Choroid plexus epithelial cell (primary cell): ENCODE data around the gene RAPGEF5.

Experiments
- DNase-seq: peaks from one replicate; pipeline ENCODE4 v3.0.0-alpha.2; 2010; ENCODE audit warnings: low read depth
- H3K4me3 ChIP-seq: 2 replicates; pipeline ENCODE4 v1.5.1; 2011; ENCODE audit warnings: low read depth, mild to moderate bottlenecking, control low read depth, low read length, moderate library complexity
- TF ChIP-seq, protein P1 (sequence below): conservative IDR thresholded peaks from 2 replicates; pipeline ENCODE4 v1.5.1; 2011; ENCODE audit warnings: low read depth, mild to moderate bottlenecking, control low read depth, inconsistent platforms, low read length, moderate library complexity

The RAPGEF5 gene

DNA sequence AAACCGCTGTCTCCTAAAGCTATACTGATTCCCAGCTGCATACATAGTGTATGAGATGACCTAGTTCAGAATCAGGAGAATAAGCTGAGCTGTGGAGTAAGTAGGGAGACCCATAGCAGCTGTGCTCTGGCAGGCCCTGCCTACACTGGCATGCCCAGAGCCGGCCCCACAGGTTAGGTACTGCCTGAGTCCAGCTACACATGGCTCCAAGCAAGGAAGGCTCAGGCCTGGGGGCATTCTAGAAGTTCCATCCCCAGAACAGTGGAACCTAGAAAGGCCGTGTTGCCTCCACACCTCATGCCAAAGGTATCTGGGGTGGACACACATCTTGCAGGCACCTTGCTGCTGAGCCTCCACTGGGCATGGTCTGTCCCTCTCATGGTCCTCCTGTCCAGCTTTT, 215.6 kb downstream of the RAPGEF5 start:
- TF ChIP-seq, protein P1, sequence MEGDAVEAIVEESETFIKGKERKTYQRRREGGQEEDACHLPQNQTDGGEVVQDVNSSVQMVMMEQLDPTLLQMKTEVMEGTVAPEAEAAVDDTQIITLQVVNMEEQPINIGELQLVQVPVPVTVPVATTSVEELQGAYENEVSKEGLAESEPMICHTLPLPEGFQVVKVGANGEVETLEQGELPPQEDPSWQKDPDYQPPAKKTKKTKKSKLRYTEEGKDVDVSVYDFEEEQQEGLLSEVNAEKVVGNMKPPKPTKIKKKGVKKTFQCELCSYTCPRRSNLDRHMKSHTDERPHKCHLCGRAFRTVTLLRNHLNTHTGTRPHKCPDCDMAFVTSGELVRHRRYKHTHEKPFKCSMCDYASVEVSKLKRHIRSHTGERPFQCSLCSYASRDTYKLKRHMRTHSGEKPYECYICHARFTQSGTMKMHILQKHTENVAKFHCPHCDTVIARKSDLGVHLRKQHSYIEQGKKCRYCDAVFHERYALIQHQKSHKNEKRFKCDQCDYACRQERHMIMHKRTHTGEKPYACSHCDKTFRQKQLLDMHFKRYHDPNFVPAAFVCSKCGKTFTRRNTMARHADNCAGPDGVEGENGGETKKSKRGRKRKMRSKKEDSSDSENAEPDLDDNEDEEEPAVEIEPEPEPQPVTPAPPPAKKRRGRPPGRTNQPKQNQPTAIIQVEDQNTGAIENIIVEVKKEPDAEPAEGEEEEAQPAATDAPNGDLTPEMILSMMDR = no peak
- no peak for DNase-seq
- no peak overlapping the region for H3K4me3 ChIP-seq

DNA sequence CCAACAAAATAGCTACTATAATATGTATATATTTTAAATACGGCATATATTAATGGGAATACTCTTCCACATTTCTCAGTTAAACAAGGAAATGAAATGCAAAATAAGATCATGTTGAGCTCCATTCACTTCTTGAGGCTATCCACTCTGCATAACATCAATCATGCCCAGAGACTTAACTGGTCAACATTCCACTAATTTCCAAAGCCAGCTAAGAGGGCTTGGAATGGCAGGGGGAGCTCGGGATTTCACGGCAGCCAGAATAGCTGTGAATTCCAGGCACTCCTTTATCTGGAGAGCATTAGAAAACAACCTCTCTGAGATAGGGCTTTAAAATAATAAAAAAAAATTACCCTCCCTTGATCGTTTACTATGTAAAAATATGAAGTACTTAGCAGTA, 216.4 kb downstream of the RAPGEF5 start:
- no peak for DNase-seq
- TF ChIP-seq, protein P1 = no peak
- H3K4me3 ChIP-seq = no peak overlapping the region

DNA sequence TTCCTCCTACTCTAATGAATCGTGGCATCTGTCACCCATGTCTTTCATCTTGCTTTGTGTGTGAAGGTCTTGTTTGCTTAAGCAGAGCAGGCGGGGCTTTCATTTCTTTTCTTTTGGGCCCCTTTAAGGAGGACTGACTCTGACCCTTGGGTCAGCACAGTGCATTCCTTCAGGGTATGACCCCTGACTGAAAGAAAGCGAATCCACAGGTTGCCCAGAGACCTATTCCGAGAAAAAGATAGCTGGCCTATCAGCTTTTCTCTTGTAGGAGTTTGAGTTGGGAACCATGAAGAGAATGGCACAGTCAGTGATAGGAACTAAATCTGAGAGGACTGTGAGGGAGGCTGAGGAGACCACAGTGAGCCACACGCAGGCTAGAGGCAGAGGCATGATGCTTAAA, 218.1 kb downstream of the RAPGEF5 start:
- TF ChIP-seq, protein P1 = no peak
- no peak for DNase-seq
- no peak overlapping the region for H3K4me3 ChIP-seq

DNA sequence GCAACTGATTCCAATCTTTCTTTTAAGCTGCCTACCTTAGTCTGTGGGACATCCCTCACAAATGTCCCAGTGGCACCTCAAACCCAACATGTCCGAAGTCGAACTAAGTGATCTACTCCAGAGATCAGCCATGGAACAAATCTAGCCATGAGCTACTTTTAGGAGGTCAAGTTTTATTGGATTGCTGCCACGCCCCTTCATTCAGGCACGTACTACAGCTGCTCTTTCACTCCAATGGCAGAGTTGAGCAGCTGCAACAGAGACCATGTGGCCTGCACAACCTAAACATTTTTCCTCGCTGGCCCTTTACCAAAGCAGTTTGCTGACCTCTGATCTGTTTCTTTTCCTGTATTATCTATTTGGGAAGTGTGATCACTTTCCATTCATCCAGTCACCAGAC, 218.8 kb downstream of the RAPGEF5 start:
- no peak for DNase-seq
- TF ChIP-seq, protein P1 = no peak
- no peak overlapping the region for H3K4me3 ChIP-seq

DNA sequence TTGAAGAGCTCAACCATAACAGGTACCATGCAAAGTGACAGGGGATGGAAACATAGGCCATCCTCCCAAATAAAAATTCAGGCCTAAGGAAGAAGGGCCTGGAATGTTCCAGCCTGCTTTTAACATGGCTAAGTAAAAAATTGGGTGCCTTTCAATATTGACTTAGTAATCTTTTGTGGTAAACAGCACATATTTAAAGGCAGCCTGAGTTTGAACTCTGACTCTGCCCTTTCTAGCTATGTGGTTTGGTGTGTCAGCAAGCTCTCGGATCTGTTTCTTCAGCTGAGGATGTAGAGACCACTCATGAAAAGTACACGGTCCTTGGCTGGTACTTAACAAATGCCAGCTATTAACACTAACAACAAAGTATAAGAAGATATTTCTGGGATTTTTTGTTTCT, 219.5 kb downstream of the RAPGEF5 start:
- TF ChIP-seq, protein P1 = no peak
- H3K4me3 ChIP-seq = no peak overlapping the region
- DNase-seq = peak; percentile 84

DNA sequence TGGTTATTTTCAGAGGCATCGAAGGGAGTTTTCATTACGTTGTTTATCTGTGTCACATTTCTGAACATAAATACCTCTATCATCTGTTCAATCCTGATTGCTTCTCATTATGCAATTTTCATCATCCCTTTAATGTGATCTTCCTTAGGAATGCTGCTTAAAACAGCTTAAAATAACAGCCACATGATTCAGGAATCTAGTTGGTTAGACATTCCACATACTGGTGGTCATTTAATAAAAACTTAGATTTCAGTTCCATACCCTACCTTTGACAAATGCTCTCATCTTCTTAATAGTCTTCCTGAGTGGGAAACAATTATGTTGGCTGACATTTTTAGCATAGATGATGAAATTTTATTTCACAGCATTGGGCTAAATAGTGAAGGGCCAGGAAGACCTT, 219.9 kb downstream of the RAPGEF5 start:
- H3K4me3 ChIP-seq = no peak overlapping the region
- peak; percentile 69 for DNase-seq
- TF ChIP-seq, protein P1 = no peak

DNA sequence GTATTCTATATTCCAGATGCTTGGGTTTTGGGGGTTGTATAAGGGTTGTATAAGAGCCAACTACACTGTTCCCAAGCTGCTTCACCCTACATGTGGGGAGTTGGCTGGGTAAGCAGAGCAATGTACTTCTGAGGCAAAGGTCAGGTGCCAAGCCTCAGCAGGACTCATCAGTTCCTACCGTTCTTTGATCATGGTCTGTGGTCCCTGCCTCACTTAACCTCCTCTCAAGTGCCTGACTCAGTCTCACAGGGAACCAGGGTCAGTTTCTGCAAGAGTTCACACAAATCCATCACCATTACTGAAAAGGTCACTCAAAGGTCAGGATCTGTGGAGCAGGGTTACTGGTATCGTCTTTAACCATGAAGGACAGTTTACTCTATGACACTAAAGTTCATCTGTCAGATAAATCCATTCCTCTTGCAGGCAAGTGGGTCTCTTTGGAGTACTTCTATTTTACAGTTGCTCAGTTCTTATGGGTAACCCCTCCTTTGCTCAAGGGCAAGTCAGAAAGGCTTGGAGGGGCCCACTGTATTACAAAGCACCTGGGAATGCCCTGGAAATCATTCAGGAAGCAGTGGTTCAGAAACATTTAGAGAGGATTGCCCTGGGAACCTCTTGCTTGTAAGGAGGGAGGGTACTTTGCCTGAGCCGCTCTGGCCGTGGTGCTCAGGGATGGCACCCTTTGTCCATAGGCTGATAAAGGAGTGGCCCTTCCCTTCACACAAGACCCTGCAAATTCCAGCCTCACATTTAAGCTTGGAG, 227.0 kb downstream of the RAPGEF5 start:
- TF ChIP-seq, protein P1 = no peak
- H3K4me3 ChIP-seq = no peak overlapping the region
- no peak for DNase-seq
